ENCODE data around the gene KLF6.

KLF6 gene

GRCh38 chr10:3750006-3750816 is 34.8 kb downstream of the KLF6 start:
- no peaks in the 10 kb centered on the region for H3K36me3 Mint-ChIP-seq (ENCODE audit: low read depth)
- no peak for TF ChIP-seq CTCF (IDR thresholded peaks at IDR 0.05)
- H3K27ac Mint-ChIP-seq, result peak overlapping the region; percentile 90
- no peaks in the 10 kb centered on the region for H3K9me3 Mint-ChIP-seq
- H3K4me1 Mint-ChIP-seq, result peaks cover 60% of the 10 kb centered on the region
- peaks cover 2% of the 10 kb centered on the region for H3K27me3 Mint-ChIP-seq (ENCODE audit: low read depth, poor library complexity)
- DNase-seq, result peak; percentile 31
- peak overlapping the region; percentile 64 for H3K4me3 Mint-ChIP-seq

- Mint-ChIP-seq H3K4me1 (peaks cover 57% of the 10 kb centered on the region), H3K27me3 (ENCODE audit: low read depth, poor library complexity) (peaks cover 2% of the 10 kb centered on the region), H3K4me3 (peak overlapping the region; percentile 64), H3K9me3 (no peaks in the 10 kb centered on the region), H3K27ac (peak overlapping the region; percentile 90), H3K36me3 (ENCODE audit: low read depth) (no peaks in the 10 kb centered on the region)
- no peak for TF ChIP-seq CTCF (IDR thresholded peaks at IDR 0.05)
- DNase-seq, result peak; percentile 22
These were observed 35.4 kb downstream of the KLF6 start for GRCh38 chr10:3749600-3749999.

- Mint-ChIP-seq H3K36me3 (ENCODE audit: low read depth) (no peaks in the 10 kb centered on the region), H3K27ac (peak overlapping the region; percentile 91), H3K4me1 (peaks cover 57% of the 10 kb centered on the region), H3K9me3 (peaks cover 2% of the 10 kb centered on the region), H3K4me3 (peak overlapping the region; percentile 51), H3K27me3 (ENCODE audit: low read depth, poor library complexity) (peaks cover 2% of the 10 kb centered on the region)
- DNase-seq, result no peak
- TF ChIP-seq CTCF (IDR thresholded peaks at IDR 0.05), result no peak
These were observed 36.0 kb downstream of the KLF6 start for GRCh38 chr10:3749011-3749410.

- TF ChIP-seq CTCF (IDR thresholded peaks at IDR 0.05), result no peak
- no peak overlapping the region for H3K27ac Mint-ChIP-seq
- no peak for DNase-seq
These were observed 36.5 kb downstream of the KLF6 start for GRCh38 chr10:3748484-3748883.

GRCh38 chr10:3747984-3748383 is 37.0 kb downstream of the KLF6 start:
- no peak overlapping the region for H3K4me3 Mint-ChIP-seq
- H3K36me3 Mint-ChIP-seq (ENCODE audit: low read depth), result no peaks in the 10 kb centered on the region
- peaks cover 2% of the 10 kb centered on the region for H3K27me3 Mint-ChIP-seq (ENCODE audit: low read depth, poor library complexity)
- DNase-seq, result no peak
- no peak for TF ChIP-seq CTCF (IDR thresholded peaks at IDR 0.05)
- peaks cover 57% of the 10 kb centered on the region for H3K4me1 Mint-ChIP-seq
- H3K9me3 Mint-ChIP-seq, result peaks cover 4% of the 10 kb centered on the region
- H3K27ac Mint-ChIP-seq, result no peak overlapping the region

More at GRCh38 chr10:3748484-3748883, 36.5 kb downstream of the KLF6 start:
- H3K9me3 Mint-ChIP-seq, result peaks cover 4% of the 10 kb centered on the region
- H3K4me1 Mint-ChIP-seq, result peaks cover 57% of the 10 kb centered on the region
- H3K36me3 Mint-ChIP-seq (ENCODE audit: low read depth), result no peaks in the 10 kb centered on the region
- peaks cover 2% of the 10 kb centered on the region for H3K27me3 Mint-ChIP-seq (ENCODE audit: low read depth, poor library complexity)
- no peak overlapping the region for H3K4me3 Mint-ChIP-seq

Data from nephron progenitor cell (in vitro differentiated cells).